Transverse colon (tissue), 4 donors: ENCODE data around the gene LPIN3. TPM values are rescaled to one million over a fixed set of nuclear protein-coding genes. Genes with fewer than 3 reads are reported as not detected.

Experiments used
- DNase-seq: peaks from one replicate; pipeline ENCODE4 v3.0.0-alpha.2; 2019
- H3K27ac ChIP-seq, 4 donors: fragments of 200-600 bp; sonication (generic); 2 replicates each; pipeline ENCODE4 v1.5.1; 2016 to 2018; ENCODE audit warnings: inconsistent platforms in 4 of 4
- H3K27me3 ChIP-seq: fragments of 200-600 bp; sonication (generic); 2 replicates; pipeline ENCODE4 v1.5.1; 2017; ENCODE audit warnings: inconsistent platforms
- H3K36me3 ChIP-seq, 4 donors: fragments of 200-600 bp; sonication (generic); 2 replicates each; pipeline ENCODE4 v1.5.1; 2017 to 2019; ENCODE audit warnings: inconsistent platforms in 4 of 4
- H3K4me1 ChIP-seq, 4 donors: fragments of 200-600 bp; sonication (generic); 2 replicates each; pipeline ENCODE4 v1.5.1; 2017 to 2020; ENCODE audit warnings: inconsistent platforms in 4 of 4
- H3K4me3 ChIP-seq, 4 donors: fragments of 200-600 bp; sonication (generic); 1 replicate in 1 of 4; 2 replicates in 3 of 4; pipeline versions ENCODE4 v1.5.1 to v1.6.1; 2017 to 2019; ENCODE audit warnings: inconsistent platforms in 4 of 4
- H3K9me3 ChIP-seq, 2 donors: fragments of 200-600 bp; sonication (generic); 2 replicates each; pipeline ENCODE4 v1.5.1; 2017 to 2019; ENCODE audit warnings: inconsistent platforms in 2 of 2
- CTCF ChIP-seq, 5 experiments: fragments of 200-600 bp in 3 of 5; fragments of 450-650 bp in 2 of 5; sonication (generic) in 3 of 5; IDR thresholded peaks; 1 replicate in 2 of 5; 2 replicates in 3 of 5; pipeline ENCODE4 v1.5.1; 2016 to 2017; ENCODE audit warnings: antibody characterized with exemption in 5 of 5, inconsistent platforms in 3 of 5, mild to moderate bottlenecking in 2 of 5, moderate library complexity in 1 of 5
- EP300 ChIP-seq: sonication (generic); formaldehyde crosslinking; IDR thresholded peaks from one replicate; pipeline ENCODE4 v1.6.1; 2017; ENCODE audit warnings: antibody characterized with exemption, low read depth
- POLR2A ChIP-seq: fragments of 450-650 bp; IDR thresholded peaks from one replicate; pipeline ENCODE4 v1.6.1; 2016; ENCODE audit warnings: antibody characterized with exemption, mild to moderate bottlenecking, moderate library complexity
- POLR2AphosphoS5 ChIP-seq, 3 donors: sonication (generic); formaldehyde crosslinking; IDR thresholded peaks; one replicate each; pipeline ENCODE4 v1.6.1; 2016; ENCODE audit warnings: antibody characterized with exemption in 3 of 3
- WGBS, 2 donors: methylation state at CpG; one replicate each; pipeline ENCODE4 v1.1.5; 2018; ENCODE audit warnings: low coverage in 1 of 2; 5-methylcytosine and 5-hydroxymethylcytosine counted together
- in situ Hi-C, 4 donors: fragments of 200-750 bp; cut with MboI; loops; one replicate each; pipeline versions ENCODE4 v1.15.0 to v1.15.1; 2017; ENCODE audit warnings: low sequenced_read_pairs in 3 of 4, low pct_ligation_motif_present in 1 of 4, low pct_unique_long_range_greater_than_20kb in 1 of 4
- intact Hi-C: fragments of 100-400 bp; cut with DNase I; formaldehyde crosslinking; loops from one replicate; pipeline ENCODE4 v1.15.1; 2023; ENCODE audit warnings: low total_unique reads
- total RNA-seq, 4 donors: library from RNA; depleted of rRNA; stranded (reverse); fragments of >200 nt; gene quantifications; one replicate each; pipeline ENCODE4 v1.1.0, GENCODE V29; 2016

Gene LPIN3
- total RNA-seq, 4 donors from 2014 or later = 96.9 to 263 (median 134) TPM

- TF ChIP-seq CTCF (IDR thresholded peaks at IDR 0.05) (no peak), POLR2A (no peak), EP300 (no peak), POLR2AphosphoS5 (IDR thresholded peaks at IDR 0.05) (no peak)
- Histone ChIP-seq H3K4me3 (no peak overlapping the region), H3K27ac (no peak overlapping the region), H3K4me1 (peaks cover 5 to 18% (median 9%) of the 10 kb centered on the region in 4 donors), H3K36me3 (no peaks in the 10 kb centered on the region), H3K9me3 (no peaks in the 10 kb centered on the region), H3K27me3 (no peaks in the 10 kb centered on the region)
- DNase-seq = no peak
- in situ Hi-C loops = loop anchor here (5.0 to 25.0 kb wide), 5 partner anchors 154 to 369 kb away; no protein-coding TSS in a partner anchor
- intact Hi-C loops = no loop called here
- WGBS, 2 donors = 80% methylated on average over 1 of the region's 1 CpG; no CpG with 5 or more reads in 1 of the 2 donors
Observed at GRCh38 chr20:41330941-41331340, 9.7 kb upstream of the LPIN3 start.

GRCh38 chr20:41331731-41332130, 8.9 kb upstream of the LPIN3 start:
- intact Hi-C loops (no loop called here), in situ Hi-C loops (loop anchor here (5.0 to 25.0 kb wide), 5 partner anchors 154 to 369 kb away; no protein-coding TSS in a partner anchor)
- no peak overlapping the region for H3K27ac ChIP-seq
- WGBS, 2 donors = 91% methylated on average over 2 to 4 of the region's 4 CpGs
- DNase-seq = no peak
- no peaks in the 10 kb centered on the region for H3K36me3 ChIP-seq
- no peaks in the 10 kb centered on the region for H3K27me3 ChIP-seq
- no peaks in the 10 kb centered on the region for H3K9me3 ChIP-seq
- TF ChIP-seq POLR2A (no peak), POLR2AphosphoS5 (IDR thresholded peaks at IDR 0.05) (no peak), CTCF (IDR thresholded peaks at IDR 0.05) (no peak), EP300 (no peak)
- no peak overlapping the region for H3K4me3 ChIP-seq
- H3K4me1 ChIP-seq = peaks cover 5 to 18% (median 9%) of the 10 kb centered on the region in 4 donors

GRCh38 chr20:41334036-41334435, 6.6 kb upstream of the LPIN3 start:
- intact Hi-C loops = loop anchor here (1.0 kb wide), 1 partner anchor 28 kb away; no protein-coding TSS in a partner anchor
- H3K4me3 ChIP-seq = no peak overlapping the region
- 93 to 100% methylated on average over 1 to 2 of the region's 2 CpGs for WGBS, 2 donors
- TF ChIP-seq POLR2AphosphoS5 (IDR thresholded peaks at IDR 0.05) (no peak), POLR2A (no peak), EP300 (no peak), CTCF (IDR thresholded peaks at IDR 0.05) (no peak)
- no peaks in the 10 kb centered on the region for H3K27me3 ChIP-seq
- no peaks in the 10 kb centered on the region for H3K9me3 ChIP-seq
- in situ Hi-C loops = loop anchor here (5.0 to 25.0 kb wide), 5 partner anchors 157 to 372 kb away; no protein-coding TSS in a partner anchor
- H3K4me1 ChIP-seq = peaks cover 5 to 13% (median 6%) of the 10 kb centered on the region in 4 donors
- no peaks in the 10 kb centered on the region for H3K36me3 ChIP-seq
- DNase-seq = no peak
- peak overlapping the region in 3 of 4 donors; percentile 12 to 42 (median 39) for H3K27ac ChIP-seq

GRCh38 chr20:41334443-41335421, 5.9 kb upstream of the LPIN3 start:
- TF ChIP-seq POLR2A (no peak), POLR2AphosphoS5 (IDR thresholded peaks at IDR 0.05) (no peak), CTCF (IDR thresholded peaks at IDR 0.05) (no peak), EP300 (no peak)
- DNase-seq = no peak
- intact Hi-C loops = loop anchor here (1.0 kb wide), 1 partner anchor 28 kb away; no protein-coding TSS in a partner anchor
- Histone ChIP-seq H3K4me3 (no peak overlapping the region), H3K36me3 (no peaks in the 10 kb centered on the region), H3K27ac (peak overlapping the region; percentile 31 to 60 (median 40)), H3K9me3 (no peaks in the 10 kb centered on the region), H3K4me1 (peaks cover 2 to 12% (median 5%) of the 10 kb centered on the region in 4 donors), H3K27me3 (no peaks in the 10 kb centered on the region)
- in situ Hi-C loops = loop anchor here (5.0 to 25.0 kb wide), 5 partner anchors 157 to 372 kb away; no protein-coding TSS in a partner anchor
- WGBS, 2 donors = 74 to 79% methylated on average over 6 to 15 of the region's 15 CpGs
